NCI-H2107 treated with DMSO at 0.1 percent for 48 hours (cell line): ENCODE results near the gene SFI1.
"Not testable (repeated sequence)": the region's sequence is repeated elsewhere in the genome, so short reads cannot be mapped to it uniquely, and the experiment has no call there.

Experiments used
- DNase-seq: peaks from one replicate; lab custom pipeline; 2025; ENCODE audit not compliant: unreplicated experiment; lab: John Stamatoyannopoulos, UW

SFI1 gene, protein sequence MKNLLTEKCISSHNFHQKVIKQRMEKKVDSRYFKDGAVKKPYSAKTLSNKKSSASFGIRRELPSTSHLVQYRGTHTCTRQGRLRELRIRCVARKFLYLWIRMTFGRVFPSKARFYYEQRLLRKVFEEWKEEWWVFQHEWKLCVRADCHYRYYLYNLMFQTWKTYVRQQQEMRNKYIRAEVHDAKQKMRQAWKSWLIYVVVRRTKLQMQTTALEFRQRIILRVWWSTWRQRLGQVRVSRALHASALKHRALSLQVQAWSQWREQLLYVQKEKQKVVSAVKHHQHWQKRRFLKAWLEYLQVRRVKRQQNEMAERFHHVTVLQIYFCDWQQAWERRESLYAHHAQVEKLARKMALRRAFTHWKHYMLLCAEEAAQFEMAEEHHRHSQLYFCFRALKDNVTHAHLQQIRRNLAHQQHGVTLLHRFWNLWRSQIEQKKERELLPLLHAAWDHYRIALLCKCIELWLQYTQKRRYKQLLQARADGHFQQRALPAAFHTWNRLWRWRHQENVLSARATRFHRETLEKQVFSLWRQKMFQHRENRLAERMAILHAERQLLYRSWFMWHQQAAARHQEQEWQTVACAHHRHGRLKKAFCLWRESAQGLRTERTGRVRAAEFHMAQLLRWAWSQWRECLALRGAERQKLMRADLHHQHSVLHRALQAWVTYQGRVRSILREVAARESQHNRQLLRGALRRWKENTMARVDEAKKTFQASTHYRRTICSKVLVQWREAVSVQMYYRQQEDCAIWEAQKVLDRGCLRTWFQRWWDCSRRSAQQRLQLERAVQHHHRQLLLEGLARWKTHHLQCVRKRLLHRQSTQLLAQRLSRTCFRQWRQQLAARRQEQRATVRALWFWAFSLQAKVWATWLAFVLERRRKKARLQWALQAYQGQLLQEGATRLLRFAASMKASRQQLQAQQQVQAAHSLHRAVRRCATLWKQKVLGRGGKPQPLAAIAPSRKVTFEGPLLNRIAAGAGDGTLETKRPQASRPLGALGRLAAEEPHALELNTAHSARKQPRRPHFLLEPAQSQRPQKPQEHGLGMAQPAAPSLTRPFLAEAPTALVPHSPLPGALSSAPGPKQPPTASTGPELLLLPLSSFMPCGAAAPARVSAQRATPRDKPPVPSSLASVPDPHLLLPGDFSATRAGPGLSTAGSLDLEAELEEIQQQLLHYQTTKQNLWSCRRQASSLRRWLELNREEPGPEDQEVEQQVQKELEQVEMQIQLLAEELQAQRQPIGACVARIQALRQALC

DNA sequence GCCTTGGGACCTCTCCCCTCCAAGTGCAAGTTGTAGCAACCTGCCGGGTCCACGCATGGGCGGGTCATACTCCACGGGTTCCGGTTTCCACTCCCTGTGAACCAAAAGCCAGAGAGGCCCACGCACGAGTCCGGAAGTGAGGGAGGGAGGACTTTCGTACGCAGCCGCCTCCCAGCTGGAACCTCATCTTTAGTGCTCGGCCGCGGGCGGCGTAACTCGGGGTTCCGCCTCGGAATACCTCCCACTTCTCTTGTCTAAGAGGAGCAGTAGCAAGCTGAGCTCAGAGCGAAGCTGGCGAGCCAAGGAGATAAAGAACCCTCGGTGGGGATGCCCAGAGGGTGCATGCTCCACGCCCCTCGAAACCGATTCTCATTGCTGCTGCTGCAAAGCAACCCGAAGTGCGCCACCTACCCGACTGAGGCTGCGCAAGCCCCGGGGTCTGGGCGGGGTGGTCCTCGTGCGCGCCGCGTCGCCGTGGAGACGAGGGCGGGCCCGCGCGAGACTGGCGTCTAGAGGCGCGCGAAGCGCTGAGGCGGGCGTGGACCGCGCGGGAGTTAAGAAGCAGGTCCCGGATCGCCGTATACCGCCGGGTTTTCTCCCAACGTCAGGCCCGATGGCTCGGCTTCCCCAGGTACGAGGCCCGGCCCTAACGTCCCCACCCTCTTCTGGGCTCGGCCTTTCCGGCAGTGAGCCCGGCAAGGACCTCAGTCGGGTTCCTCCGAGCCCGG is at the start of gene SFI1:
Gene SFI1 (plus strand): TSS at position 530 of the 728 bp plus-strand sequence. CDS start 11,749 bp downstream, outside the sequence.
- peak; percentile 34 for DNase-seq

DNA sequence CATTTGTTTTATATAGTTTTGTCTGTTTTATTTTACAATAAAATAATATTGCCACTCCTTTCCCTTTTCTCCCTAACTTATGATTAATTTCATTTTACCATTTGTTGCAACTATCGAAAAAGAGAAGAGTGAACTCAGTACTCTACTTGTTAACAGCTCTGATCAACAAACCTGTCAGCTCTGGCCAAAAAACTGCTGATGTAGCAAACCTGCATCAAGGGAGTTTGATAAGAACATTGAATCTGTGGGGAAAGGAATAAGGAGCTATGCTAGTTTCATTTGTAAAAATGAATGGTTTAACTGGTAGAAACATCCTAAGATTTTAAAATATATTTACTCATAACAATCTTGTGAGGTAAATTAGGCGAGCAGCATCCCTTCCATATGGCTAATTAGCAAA is 49.6 kb upstream of the SFI1 start:
- DNase-seq: no peak

DNA sequence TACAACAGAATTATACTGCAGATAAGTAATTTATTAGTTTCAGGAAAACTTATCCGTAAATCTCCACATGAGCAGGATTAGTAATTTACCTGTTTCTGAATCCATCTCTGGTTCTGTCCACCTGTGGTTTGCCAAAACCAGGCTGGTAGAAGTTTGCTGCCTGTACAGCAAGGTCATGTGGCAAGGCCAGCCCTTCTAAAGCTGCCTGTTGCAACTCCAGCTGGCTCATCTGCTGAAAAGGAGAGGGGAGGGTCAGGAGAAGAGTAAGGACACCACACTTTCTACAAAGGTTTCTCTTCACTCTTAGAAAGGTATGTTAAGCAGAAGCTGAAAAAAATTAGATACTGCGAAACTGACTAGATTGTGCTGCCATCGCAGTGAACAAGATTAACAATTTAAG is 49.0 kb upstream of the SFI1 start:
- DNase-seq: no peak

DNA sequence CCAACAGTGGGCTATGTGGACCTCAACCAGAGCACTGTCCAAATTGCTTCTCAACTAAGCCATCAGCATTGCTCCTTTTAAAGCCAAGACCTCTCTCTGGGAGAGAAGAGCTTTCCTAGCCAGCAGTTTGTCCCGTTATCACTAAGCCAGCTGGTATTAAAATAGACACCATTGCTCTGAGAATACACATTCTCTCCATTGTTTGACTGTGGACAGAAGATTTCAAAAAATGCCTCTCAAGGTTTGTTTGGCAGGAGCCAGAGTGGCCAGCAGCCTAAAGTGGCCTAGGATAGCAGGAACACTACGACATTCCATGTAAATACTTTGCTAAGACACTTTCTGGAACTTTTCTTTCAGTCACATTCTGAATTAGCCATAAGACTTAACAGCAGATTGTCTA is 48.0 kb upstream of the SFI1 start:
- no peak for DNase-seq

DNA sequence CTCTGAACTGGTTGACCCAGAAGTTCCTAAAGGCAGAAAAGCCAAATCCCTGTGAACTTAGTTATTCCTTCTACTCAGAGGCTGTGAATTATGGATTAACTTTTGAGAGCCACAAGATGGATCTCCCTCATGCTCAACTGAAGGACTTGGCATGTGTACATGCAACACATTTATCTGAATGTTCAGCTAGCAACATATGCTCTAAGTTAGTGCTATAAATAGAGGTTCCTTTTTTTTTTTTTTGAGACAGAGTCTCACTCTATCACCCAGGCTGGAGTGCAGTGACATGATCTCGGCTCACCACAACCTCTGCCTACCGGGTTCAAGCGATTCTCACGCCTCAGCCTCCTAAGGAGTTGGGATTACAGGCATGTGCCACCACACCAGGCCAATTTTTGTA is 46.8 kb upstream of the SFI1 start:
- DNase-seq: no peak

DNA sequence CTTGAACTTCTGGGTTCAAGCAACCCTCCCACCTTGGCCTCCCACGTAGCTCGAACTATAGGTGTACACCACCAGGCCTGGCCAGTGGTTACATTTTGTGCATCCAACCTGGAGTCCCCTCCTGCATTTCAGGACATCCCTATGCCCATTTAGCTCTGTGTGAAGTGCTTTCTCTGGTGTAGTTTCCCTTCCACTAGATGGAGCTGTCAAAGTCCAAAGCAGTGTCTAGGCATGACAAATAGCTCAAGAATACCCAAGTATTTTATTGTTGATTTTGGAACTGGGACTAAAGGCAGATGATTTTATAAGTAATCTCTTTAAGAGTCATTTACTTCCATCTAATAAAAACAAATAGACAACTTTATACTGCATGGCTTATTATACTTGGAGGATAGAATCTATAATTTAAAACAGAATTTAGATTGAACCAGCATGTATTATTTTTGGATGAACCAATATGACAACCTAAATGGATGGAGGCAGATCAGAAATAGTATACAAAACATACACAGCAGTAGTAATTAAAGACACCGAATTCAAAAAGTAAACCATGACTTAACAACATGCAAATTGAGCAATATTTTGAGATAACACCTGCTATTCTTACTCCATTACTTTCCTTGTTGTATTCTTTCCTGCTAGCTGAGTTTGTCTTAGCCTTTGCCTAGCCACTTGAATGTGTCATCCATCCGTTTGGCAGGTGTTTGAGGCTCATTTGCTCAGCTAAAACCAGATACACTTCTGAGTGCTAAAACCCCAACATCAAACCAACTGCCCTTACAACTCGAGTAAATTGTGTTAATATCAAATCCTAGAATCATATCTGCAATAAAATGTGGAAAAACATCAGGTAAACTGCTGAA is 44.4 kb upstream of the SFI1 start:
- DNase-seq: peak; percentile 4

DNA sequence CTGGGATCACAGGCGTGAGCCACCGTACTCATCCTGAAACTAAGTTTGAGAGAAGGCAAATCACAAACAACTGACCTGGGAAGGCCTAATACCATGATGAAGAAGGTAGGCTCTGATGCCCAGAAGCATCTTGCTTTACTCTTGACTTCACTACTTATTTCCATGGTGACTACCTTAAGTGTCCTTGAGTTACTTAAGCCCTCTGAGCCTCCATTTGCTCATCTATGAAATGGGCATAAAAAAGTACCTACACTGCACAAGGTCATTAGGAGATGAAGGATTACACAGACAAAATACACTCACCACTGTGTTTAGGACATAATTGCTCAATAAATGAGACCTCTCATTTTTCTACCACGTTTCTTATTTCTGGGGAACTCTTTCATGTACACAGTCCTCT is 34.6 kb upstream of the SFI1 start:
- DNase-seq: no peak

DNA sequence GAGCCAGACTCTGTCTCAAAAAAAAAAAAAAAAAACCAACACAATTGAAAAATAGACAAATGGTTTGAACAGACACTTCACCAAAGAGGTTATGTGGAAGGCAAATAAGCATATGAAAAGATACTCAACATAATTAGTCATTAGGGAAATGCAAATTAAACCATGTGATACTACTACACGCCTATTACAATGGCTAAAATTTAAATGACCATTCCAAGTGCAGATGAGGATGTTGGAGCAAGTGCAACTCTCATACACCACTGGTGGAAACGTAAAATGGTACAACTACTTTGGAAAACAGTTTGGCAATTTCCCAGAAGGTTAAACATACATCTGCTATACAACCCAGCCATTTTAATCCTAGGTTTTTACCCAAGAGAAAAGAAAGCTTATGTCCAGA is 31.0 kb upstream of the SFI1 start:
- DNase-seq: no peak

DNA sequence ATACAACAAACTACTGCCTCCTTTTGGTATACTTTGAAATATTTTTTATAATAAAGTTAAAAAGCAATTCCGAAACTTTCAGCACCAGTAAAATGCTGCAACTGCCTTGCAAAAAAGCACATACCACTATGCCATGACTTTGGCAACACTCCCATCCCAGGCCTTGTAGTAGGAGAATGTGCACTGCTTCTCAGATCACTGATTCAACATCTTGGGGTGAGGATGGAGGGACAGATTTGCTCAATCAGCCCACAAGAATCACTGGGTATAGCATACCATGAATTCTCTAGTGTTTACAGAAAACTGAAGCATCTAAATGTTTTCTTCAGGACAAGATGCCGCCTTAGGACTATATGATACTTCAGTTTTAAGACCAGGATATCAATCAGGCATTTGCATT is 21.6 kb upstream of the SFI1 start:
- DNase-seq: no peak

DNA sequence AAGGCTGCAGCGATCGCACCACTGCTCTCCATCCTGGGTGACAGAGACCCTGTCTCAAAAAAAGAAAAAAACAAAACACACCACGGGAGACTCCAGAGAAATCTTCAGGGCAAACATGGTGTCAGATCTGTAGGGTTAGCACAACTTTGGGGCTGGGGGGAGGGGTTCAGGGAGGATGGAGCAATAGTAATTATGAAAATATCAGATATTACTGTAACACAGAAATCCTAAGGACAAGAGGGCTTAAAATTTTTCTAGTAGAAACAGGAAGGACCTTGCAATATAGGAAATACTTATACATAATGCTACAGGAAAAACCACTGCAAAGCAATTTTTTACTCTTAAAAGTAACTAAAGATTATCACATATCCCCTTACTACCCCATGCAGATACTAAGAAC is 20.5 kb upstream of the SFI1 start:
- no peak for DNase-seq

DNA sequence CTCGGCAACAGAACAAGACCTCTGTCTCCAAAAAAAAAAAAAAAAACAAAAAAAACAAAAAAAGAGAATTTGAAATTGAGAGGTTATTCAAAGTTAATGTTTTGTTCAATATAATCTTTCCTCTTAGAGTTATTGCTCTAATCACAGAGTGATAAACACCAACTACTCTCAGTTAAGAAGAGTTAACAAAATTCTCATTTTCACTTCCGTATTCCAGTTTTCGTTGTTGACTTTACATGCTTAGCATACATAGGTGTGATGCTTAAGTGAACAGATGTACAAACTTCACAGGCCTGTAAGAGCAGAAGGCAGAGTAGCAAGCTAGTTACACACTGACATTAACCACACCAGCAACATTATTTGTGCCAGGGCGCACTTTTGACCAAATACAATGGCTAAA is 19.0 kb upstream of the SFI1 start:
- DNase-seq: no peak

DNA sequence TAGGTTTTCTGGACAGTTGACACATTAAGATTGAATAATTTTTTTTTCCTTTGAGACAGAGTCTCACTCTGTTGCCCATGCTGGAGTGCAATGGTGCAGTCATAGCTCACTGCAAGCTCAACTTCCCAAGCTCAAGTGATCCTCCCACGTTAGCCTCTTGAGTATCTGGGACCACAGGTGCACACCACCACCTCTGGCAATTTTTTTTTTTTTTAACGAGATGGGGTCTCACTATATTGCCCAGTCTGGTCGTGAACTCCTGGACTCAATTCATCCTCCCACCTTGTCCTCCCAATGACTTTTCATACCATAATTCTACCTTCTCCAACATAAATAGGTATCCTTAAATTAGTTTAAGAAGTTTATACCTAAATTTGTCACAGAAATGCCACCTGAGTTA is 15.2 kb upstream of the SFI1 start:
- no peak for DNase-seq

DNA sequence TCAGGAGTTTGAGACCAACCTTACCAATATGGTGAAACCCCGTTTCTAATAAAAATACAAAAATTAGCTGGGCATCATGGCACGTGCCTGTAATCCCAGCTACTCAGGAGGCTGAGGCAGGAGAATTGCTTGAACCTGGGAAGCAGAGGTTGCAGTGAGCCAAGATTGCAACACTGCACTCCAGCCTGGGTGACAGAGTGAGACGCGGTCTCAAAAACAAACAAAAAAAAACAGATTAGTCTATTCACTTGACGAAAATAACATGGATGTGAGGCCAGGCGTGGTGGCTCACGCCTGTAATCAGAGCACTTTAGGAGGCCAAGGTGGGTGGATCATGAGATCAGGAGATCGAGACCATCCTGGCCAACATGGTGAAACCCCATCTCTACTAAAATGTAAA is 13.9 kb upstream of the SFI1 start:
- not testable (repeated sequence) for DNase-seq

DNA sequence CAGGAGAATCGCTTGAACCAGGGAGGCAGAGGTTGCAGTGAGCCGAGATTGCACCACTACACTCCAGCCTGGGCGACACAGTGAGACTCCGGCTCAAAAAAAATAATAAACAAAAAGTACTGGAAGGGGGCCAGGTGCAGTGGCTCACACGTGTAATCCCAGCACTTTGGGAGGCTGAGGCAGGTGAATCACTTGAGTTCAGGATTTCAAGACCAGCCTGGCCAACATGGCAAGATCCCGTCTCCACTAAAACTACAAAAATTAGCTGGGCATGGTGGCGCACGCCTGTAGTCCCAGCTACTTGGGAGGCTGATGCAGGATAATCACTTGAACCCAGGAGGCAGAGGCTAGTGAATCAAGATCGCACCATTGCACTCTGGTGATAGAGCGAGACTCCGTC is 10.0 kb upstream of the SFI1 start:
- DNase-seq: not testable (repeated sequence)

DNA sequence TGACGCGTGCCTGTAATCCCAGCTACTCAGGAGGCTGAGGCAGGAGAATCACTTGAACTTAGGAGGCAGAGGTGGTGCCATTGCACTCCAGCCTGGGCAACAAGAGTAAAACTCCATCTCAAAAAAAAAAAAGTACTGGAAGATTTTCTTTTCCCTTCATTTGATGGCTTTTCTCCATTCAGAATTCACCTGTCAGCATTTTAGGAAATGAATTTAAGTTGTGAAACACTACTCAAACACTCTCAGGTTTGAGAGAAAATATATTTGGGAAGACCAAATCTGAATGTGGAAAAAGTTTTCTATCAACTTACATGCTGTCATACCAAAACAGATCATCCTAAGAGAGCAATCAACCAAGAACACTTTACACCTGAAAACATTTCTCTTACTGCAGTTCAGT is 9.4 kb upstream of the SFI1 start:
- no peak for DNase-seq

DNA sequence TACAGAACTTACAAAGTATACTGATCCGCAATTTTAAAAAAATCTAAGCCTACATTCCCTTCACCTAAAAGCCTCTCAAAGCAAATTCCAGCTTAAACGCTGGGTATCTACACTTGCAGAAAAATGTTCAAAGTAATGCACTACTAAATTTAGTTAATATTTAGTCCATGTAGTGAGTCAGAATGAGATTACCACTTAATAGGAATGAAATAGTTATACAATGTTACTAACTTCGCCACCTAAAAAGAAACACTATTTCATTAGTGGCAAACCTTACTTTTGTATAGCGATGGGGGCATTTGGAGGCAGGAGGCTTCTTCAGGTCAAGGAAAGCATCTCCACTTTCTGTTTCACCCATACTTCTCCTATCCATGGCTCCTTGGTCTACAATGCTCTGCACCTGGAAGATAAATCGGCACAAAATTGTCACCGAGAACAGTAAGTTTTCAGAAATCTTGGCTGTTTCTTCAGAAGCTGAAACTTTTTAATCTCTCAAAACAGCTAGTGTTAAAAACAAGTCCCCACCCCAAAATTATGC is 7.9 kb upstream of the SFI1 start:
- no peak for DNase-seq

DNA sequence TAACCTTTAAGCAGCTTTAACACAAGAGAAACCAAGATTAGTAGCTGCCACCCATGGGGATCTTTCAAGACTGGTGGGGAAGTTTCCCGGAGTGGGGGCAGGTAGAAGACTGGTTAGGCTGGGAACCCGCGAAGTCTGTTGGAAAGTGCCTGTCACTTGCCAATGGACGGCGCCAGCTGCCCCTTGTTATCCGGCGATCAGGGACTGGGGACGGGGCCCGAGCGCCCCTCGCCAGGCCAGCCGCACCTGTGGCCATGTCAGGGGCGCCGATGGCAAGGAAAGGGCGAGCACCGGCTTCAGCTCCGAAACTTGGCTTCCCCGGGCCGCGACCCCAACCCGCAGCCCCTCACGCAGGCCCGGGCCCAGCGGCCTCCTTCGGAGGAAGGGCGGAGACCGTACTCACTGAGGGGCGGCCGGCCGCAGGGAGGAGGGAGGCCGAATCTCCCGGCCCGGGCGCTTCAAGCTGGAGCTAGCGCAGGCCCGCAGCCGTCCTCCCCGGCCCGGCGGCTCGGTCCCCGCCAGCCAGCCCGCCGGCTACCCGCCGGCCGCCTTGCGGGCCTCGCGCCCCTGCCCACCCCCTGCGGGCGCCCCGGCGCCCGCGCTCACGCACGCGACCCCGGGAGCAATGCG is 7.2 kb upstream of the SFI1 start:
- no peak for DNase-seq

DNA sequence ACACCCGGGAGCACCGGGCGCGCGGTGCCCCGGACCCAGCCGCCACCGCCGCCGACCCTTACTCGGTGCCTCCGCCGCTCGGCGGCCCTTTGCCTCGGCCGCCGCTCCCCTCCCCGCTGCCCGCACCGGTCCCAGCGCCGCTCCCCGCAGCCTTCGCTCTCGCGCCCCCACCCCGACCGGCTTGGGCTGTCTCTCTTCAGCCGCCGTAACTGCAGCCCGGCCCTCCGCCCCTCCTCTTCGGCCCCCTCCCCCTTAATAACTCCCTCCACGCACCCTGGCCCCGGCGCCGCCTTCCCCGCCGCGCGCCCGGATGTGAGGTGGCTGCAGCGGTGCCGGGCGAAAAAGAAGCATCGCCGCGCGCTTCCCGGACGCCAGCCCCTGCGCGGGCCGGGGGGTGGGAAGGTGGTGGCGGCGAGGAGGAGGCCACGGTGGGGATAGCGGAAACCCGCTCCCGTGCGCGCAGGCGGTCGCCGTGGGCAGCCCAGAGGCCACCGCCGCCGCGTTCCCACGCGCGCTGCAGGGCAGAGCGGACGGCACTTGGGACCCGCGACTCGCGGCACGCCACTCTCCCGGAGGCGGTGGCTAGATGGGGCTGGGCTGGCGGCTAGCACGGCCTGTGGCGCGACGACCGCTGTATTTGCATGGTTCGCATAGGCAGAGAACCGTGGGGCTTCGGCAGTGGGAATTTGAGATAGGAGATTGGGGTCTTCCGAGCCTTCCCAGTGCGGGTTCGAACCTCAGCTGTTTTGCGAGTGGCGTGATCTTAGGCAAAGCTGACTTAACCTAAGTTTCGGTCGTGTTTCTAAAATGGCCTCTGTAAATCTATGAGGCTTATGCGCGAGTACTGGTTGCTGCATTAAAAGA is 6.5 kb upstream of the SFI1 start, which contains the start of gene EIF4ENIF1:
Gene EIF4ENIF1 (minus strand): TSS at position 211 of the 864 bp plus-strand sequence. CDS start 1,124 bp downstream, outside the sequence.
- DNase-seq: peak; percentile 29
